Measurements from ENCODE around the gene SMIM28.
"Not testable (repeated sequence)": the region's sequence is repeated elsewhere in the genome, so short reads cannot be mapped to it uniquely, and the experiment has no call there.

Gene SMIM28

GRCh38 chr6:138377844-138378243, at the start of gene SMIM28:
TSS of gene SMIM28 (plus strand) at chr6:138377905. CDS start at chr6:138378073, 168 bp downstream.
- no peak for DNase-seq (ENCODE audit: low spot score)

- no peak for DNase-seq (ENCODE audit: low spot score)
These were observed 49.5 kb upstream of the SMIM28 start for GRCh38 chr6:138328210-138328609.

GRCh38 chr6:138330763-138331162, 46.9 kb upstream of the SMIM28 start:
- no peak for DNase-seq (ENCODE audit: low spot score)

- no peak for DNase-seq (ENCODE audit: low spot score)
These were observed 46.3 kb upstream of the SMIM28 start for GRCh38 chr6:138331444-138331843.

- no peak for DNase-seq (ENCODE audit: low spot score)
These were observed 45.7 kb upstream of the SMIM28 start for GRCh38 chr6:138331984-138332383.

GRCh38 chr6:138334000-138334399, 43.7 kb upstream of the SMIM28 start:
- DNase-seq (ENCODE audit: low spot score): no peak

DNA sequence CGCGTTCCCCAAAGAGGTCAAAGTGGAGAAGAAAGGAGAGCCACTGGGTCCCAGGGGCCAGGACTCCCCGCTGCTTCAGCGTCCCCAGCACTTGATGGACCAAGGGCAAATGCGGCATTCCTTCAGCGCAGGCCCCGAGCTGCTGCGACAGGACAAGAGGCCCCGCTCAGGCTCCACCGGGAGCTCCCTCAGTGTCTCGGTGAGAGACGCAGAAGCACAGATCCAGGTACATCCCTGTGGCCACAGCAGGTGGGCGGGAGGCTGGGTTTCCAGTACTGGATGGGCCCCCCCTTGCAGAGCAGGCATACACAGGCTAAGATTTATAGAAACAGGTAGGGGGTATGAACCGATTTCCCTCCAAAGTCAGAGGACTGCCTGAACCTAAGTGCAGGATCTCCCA, 42.7 kb upstream of the SMIM28 start:
- DNase-seq (ENCODE audit: low spot score): no peak

GRCh38 chr6:138336221-138336620, 41.5 kb upstream of the SMIM28 start:
- no peak for DNase-seq (ENCODE audit: low spot score)

GRCh38 chr6:138337076-138337475, 40.6 kb upstream of the SMIM28 start:
- no peak for DNase-seq (ENCODE audit: low spot score)

GRCh38 chr6:138339024-138339423, 38.7 kb upstream of the SMIM28 start:
- DNase-seq (ENCODE audit: low spot score): no peak

GRCh38 chr6:138341176-138341575, 36.5 kb upstream of the SMIM28 start:
- DNase-seq (ENCODE audit: low spot score): no peak

- no peak for DNase-seq (ENCODE audit: low spot score)
These were observed 34.6 kb upstream of the SMIM28 start for GRCh38 chr6:138343112-138343511.

GRCh38 chr6:138345565-138346285, 32.0 kb upstream of the SMIM28 start:
- DNase-seq (ENCODE audit: low spot score): no peak

GRCh38 chr6:138346302-138347195, 31.2 kb upstream of the SMIM28 start:
- no peak for DNase-seq (ENCODE audit: low spot score)

DNA sequence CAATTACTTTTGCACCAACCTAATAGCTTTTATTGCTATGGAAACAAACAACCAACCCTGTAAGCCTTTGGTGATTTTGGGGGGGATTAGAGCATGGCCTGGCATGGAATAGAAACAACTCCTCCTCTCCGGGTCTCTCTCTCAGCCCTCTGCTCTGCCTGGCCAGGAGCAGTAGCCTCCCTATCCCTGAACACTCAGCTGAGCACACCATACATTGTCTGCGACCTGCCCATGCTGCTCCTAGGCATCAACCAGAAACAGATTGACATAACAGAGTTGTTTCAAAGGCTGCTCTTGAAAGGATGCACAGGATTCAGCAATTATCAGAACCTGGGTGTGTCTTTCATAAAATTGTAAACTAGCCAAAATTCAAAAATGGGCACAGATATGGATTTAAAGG, 29.8 kb upstream of the SMIM28 start:
- DNase-seq (ENCODE audit: low spot score): no peak

GRCh38 chr6:138349891-138350290, 27.8 kb upstream of the SMIM28 start:
- no peak for DNase-seq (ENCODE audit: low spot score)

GRCh38 chr6:138357928-138358327, 19.8 kb upstream of the SMIM28 start:
- DNase-seq (ENCODE audit: low spot score): no peak

DNA sequence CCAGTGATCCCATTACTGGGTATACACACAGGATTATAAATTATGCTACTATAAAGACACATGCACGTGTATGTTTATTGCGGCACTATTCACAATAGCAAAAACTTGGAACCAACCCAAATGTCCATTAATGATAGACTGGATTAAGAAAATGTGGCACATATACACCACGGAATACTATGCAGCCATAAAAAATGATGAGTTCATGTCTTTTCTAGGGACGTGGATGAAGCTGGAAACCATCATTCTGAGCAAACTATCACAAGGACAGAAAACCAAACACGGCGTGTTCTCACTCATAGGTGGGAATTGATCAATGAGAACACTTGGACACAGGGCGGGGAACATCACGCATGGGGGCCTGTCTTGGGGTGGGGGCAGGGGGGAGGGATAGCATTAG, 9.0 kb upstream of the SMIM28 start:
- DNase-seq (ENCODE audit: low spot score): not testable (repeated sequence)

GRCh38 chr6:138370631-138371451, 6.9 kb upstream of the SMIM28 start:
- no peak for DNase-seq (ENCODE audit: low spot score)

GRCh38 chr6:138371452-138371711, 6.3 kb upstream of the SMIM28 start:
- no peak for DNase-seq (ENCODE audit: low spot score)

GRCh38 chr6:138371720-138372119, 6.0 kb upstream of the SMIM28 start:
- no peak for DNase-seq (ENCODE audit: low spot score)

DNA sequence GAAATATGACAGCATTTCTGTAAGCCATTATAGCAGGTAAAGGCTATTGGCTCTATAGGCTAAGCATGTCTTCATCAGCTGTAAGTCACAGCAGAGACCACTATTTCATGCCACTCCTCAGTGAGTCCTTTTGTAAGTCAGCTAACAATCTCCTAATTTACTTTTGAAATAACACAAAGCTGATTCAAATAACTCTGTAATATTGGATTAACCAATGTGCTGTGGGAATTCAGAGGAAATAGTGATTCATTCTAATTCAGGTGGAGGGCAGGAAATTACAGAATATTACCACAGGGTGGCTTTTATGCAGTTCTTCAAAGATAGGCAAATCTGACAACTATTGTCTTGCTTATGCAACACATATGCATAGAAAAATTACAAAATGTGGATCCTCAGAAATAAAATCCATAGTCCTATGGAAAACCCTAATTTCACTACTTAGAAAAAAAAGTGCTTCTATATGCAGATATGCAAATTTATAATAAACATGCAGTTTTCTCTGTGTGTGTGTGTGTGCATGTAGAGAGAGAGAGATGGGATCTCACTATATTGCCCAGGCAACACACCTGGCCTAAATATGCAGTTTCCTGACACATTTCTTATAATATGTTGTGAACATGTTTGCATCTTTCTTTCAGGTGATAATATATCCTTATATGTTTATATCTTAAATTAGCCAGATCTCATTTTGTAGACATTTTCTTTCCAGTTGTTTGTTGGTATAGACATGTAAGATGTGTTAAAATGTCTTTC, 4.8 kb upstream of the SMIM28 start:
- peak; percentile 13 for DNase-seq (ENCODE audit: low spot score)
